Panc1 (cell line): ENCODE results near the gene FARS2.

Experiments used
- CTCF ChIP-seq: fragments of 450-650 bp; IDR thresholded peaks from 2 replicates; pipeline ENCODE4 v1.5.1; 2017; ENCODE audit warnings: mild to moderate bottlenecking
- POLR2AphosphoS5 ChIP-seq: IDR thresholded peaks from 2 replicates; pipeline ENCODE4 v1.6.1; 2012; ENCODE audit warnings: mild to moderate bottlenecking, low read depth, low read length, moderate library complexity
- REST ChIP-seq, 2 experiments: IDR thresholded peaks; 2 replicates each; pipeline ENCODE4 v1.6.1; 2011 to 2012; ENCODE audit warnings: low read depth in 2 of 2, control low read depth in 1 of 2, low read length in 1 of 2, mild to moderate bottlenecking in 1 of 2, moderate library complexity in 1 of 2; ENCODE audit not compliant: insufficient read depth in 1 of 2

- TF ChIP-seq CTCF (no peak), POLR2AphosphoS5 (no peak), REST (IDR thresholded peaks at IDR 0.05; ENCODE audit: insufficient read depth in 1 of 2, low read depth in 2 of 2, low read length in 1 of 2) (no peak)
Observed at GRCh38 chr6:5547556-5547955, 286.2 kb downstream of the FARS2 start.
